ENCODE results near the gene XPNPEP3. TPM values are rescaled to one million over a fixed set of nuclear protein-coding genes. Genes with fewer than 3 reads are reported as not detected.
"Not testable (repeated sequence)": the region's sequence is repeated elsewhere in the genome, so short reads cannot be mapped to it uniquely, and the experiment has no call there.

Gene XPNPEP3
- total and polyA plus RNA-seq, 2 donors from 2014 or later, result 4.6 to 22.5 TPM

DNA sequence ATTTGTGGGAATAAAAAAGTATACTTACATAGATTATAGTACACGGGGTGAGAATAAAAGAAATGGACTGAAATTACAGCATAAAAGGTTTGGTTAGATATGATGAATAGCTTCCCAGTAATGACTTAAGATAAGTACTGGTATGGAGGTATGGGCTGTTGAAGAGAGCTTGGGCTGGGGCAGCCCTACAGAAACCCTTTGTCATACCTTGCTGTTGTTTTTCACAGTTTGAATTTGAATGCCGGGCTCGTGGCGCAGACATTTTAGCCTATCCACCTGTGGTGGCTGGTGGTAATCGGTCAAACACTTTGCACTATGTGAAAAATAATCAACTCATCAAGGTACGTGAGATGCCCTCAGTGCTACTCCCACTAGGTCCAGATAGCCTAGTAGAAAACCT, 51.9 kb downstream of the XPNPEP3 start:
- no peak overlapping the region for H3K4me3 ChIP-seq (ENCODE audit: low read length in 3 of 3)
- H3K9me3 ChIP-seq (ENCODE audit: control insufficient read depth in 2 of 3, insufficient read depth in 1 of 3, low read length in 3 of 3), result no peaks in the 10 kb centered on the region
- H3K4me1 ChIP-seq (ENCODE audit: control insufficient read depth in 2 of 3, insufficient read depth in 2 of 3, low read depth in 1 of 3, low read length in 3 of 3), result no peaks in the 10 kb centered on the region
- H3K27ac ChIP-seq (ENCODE audit: low read depth in 2 of 2, low read length in 2 of 2), result no peak overlapping the region
- no peaks in the 10 kb centered on the region for H3K27me3 ChIP-seq (ENCODE audit: control insufficient read depth, insufficient read depth, low read length)
- intact Hi-C loops (cut with DNase I), result no loop called here
- no peak overlapping the region for H3K9ac ChIP-seq (ENCODE audit: low read length in 3 of 3)
- H3K36me3 ChIP-seq (ENCODE audit: control insufficient read depth in 2 of 3, insufficient read depth in 3 of 3, low read length in 3 of 3), result peaks cover 0 to 25% (median 3%) of the 10 kb centered on the region in 3 donors
- no peak for DNase-seq
- FAIRE-seq, result no peak
- TF ChIP-seq, protein P1, sequence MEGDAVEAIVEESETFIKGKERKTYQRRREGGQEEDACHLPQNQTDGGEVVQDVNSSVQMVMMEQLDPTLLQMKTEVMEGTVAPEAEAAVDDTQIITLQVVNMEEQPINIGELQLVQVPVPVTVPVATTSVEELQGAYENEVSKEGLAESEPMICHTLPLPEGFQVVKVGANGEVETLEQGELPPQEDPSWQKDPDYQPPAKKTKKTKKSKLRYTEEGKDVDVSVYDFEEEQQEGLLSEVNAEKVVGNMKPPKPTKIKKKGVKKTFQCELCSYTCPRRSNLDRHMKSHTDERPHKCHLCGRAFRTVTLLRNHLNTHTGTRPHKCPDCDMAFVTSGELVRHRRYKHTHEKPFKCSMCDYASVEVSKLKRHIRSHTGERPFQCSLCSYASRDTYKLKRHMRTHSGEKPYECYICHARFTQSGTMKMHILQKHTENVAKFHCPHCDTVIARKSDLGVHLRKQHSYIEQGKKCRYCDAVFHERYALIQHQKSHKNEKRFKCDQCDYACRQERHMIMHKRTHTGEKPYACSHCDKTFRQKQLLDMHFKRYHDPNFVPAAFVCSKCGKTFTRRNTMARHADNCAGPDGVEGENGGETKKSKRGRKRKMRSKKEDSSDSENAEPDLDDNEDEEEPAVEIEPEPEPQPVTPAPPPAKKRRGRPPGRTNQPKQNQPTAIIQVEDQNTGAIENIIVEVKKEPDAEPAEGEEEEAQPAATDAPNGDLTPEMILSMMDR (IDR thresholded peaks at IDR 0.05; ENCODE audit: borderline replicate concordance, extremely low read depth, insufficient read depth), result no peak

GRCh38 chr22:40911772-40912171, 54.8 kb downstream of the XPNPEP3 start:
- no peak for FAIRE-seq
- no peak overlapping the region for H3K9ac ChIP-seq (ENCODE audit: low read length in 3 of 3)
- H3K27ac ChIP-seq (ENCODE audit: low read depth in 2 of 2, low read length in 2 of 2), result no peak overlapping the region
- no peak overlapping the region for H3K4me3 ChIP-seq (ENCODE audit: low read length in 3 of 3)
- no peaks in the 10 kb centered on the region for H3K27me3 ChIP-seq (ENCODE audit: control insufficient read depth, insufficient read depth, low read length)
- peak in 1 of 5 donors; percentile 31 for DNase-seq
- peaks cover 0 to 35% (median 5%) of the 10 kb centered on the region in 3 donors for H3K36me3 ChIP-seq (ENCODE audit: control insufficient read depth in 2 of 3, insufficient read depth in 3 of 3, low read length in 3 of 3)
- TF ChIP-seq, protein P1 (IDR thresholded peaks at IDR 0.05; ENCODE audit: borderline replicate concordance, extremely low read depth, insufficient read depth), result no peak
- intact Hi-C loops (cut with DNase I), result no loop called here
- H3K9me3 ChIP-seq (ENCODE audit: control insufficient read depth in 2 of 3, insufficient read depth in 1 of 3, low read length in 3 of 3), result no peaks in the 10 kb centered on the region
- no peaks in the 10 kb centered on the region for H3K4me1 ChIP-seq (ENCODE audit: control insufficient read depth in 2 of 3, insufficient read depth in 2 of 3, low read depth in 1 of 3, low read length in 3 of 3)

DNA sequence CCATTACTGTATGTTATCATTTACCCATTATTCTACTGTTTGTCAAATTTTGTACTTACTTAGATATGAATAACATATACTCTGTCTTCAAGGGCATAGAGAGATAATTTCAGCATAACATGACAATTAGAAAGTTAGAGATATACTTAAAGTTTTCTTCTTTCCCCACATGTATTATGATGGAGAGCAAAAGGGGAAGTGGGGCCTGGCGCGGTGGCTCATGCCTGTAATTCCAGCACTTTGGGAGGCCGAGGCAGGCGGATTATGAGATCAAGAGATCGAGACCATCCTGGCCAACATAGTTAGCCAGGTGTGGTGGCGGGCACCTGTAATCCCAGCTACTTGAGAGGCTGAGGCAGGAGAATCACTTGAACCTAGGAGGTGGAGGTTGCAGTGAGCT, 56.0 kb downstream of the XPNPEP3 start:
- peaks cover 0 to 30% (median 5%) of the 10 kb centered on the region in 3 donors for H3K36me3 ChIP-seq (ENCODE audit: control insufficient read depth in 2 of 3, insufficient read depth in 3 of 3, low read length in 3 of 3)
- FAIRE-seq; DNase-seq; H3K9me3 ChIP-seq (ENCODE audit: control insufficient read depth in 2 of 3, insufficient read depth in 1 of 3, low read length in 3 of 3); H3K27me3 ChIP-seq (ENCODE audit: control insufficient read depth, insufficient read depth, low read length); H3K9ac ChIP-seq (ENCODE audit: low read length in 3 of 3); H3K4me1 ChIP-seq (ENCODE audit: control insufficient read depth in 2 of 3, insufficient read depth in 2 of 3, low read depth in 1 of 3, low read length in 3 of 3); intact Hi-C loops (cut with DNase I); H3K4me3 ChIP-seq (ENCODE audit: low read length in 3 of 3); H3K27ac ChIP-seq (ENCODE audit: low read depth in 2 of 2, low read length in 2 of 2): not testable (repeated sequence)

DNA sequence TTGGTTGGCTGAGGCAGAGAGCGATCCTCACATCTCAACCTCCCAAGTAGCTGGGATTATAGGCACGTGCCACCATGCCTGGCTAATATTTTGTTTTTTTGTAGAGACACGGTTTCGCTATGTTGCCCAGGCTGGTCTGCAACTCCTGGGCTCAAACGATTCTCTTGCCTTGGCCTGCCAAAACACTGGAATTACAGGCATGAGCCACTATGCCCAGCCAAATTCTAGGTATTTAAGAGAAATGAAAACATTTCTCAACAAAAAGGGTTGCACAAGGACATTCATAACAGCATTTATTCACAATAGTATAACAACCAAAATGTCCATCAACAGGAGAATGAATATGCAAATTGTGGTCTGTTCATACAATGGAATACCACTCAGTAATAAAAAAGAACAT, 62.5 kb downstream of the XPNPEP3 start:
- Histone ChIP-seq H3K4me1 (ENCODE audit: control insufficient read depth in 2 of 3, insufficient read depth in 2 of 3, low read depth in 1 of 3, low read length in 3 of 3) (no peaks in the 10 kb centered on the region), H3K9me3 (ENCODE audit: control insufficient read depth in 2 of 3, insufficient read depth in 1 of 3, low read length in 3 of 3) (no peaks in the 10 kb centered on the region), H3K4me3 (ENCODE audit: low read length in 3 of 3) (no peak overlapping the region), H3K36me3 (ENCODE audit: control insufficient read depth in 2 of 3, insufficient read depth in 3 of 3, low read length in 3 of 3) (peaks cover 3 to 14% (median 6%) of the 10 kb centered on the region in 3 donors), H3K27me3 (ENCODE audit: control insufficient read depth, insufficient read depth, low read length) (no peaks in the 10 kb centered on the region), H3K9ac (ENCODE audit: low read length in 3 of 3) (no peak overlapping the region), H3K27ac (ENCODE audit: low read depth in 2 of 2, low read length in 2 of 2) (no peak overlapping the region)
- intact Hi-C loops (cut with DNase I), result no loop called here
- DNase-seq (no peak), FAIRE-seq (no peak)
- TF ChIP-seq, protein P1 (IDR thresholded peaks at IDR 0.05; ENCODE audit: borderline replicate concordance, extremely low read depth, insufficient read depth), result no peak

Data from kidney (tissue), 14 donors.